Measurements from ENCODE around the gene LARGE2. TPM values are rescaled to one million over a fixed set of nuclear protein-coding genes. Genes with fewer than 3 reads are reported as not detected.

The LARGE2 gene
- total and polyA plus RNA-seq, 10 of the 15 experiments (the other 5 are each of a cell fraction or from before 2014, with no cell fraction given): 0.03 to 0.41 (median 0.19) TPM; not detected in 6

GRCh38 chr11:45930031-45930794 lies 7.8 kb downstream of the LARGE2 start (continued):
- TF ChIP-seq NFYA (IDR thresholded peaks at IDR 0.05; ENCODE audit: borderline replicate concordance, low read depth, low read length) (no peak), SREBF1 (IDR thresholded peaks at IDR 0.05; ENCODE audit: low read length) (peak; percentile 72), MXI1 (IDR thresholded peaks at IDR 0.05; ENCODE audit: low read depth, low read length) (peak; percentile 95), MTA2 (IDR thresholded peaks at IDR 0.05; ENCODE audit: low read depth) (peak; percentile 58), POLR2A (IDR thresholded peaks at IDR 0.05; ENCODE audit: low read depth, low read length) (peak; percentile 29; the same call in 1 of the 2 replicates), POU2F2 (IDR thresholded peaks at IDR 0.05; ENCODE audit: borderline replicate concordance, low read depth, low read length) (peak; percentile 68; the same call in 1 of the 3 replicates), SIN3A (IDR thresholded peaks at IDR 0.05; ENCODE audit: low read depth, low read length) (peak; percentile 91), ZNF384 (IDR thresholded peaks at IDR 0.05; ENCODE audit: borderline replicate concordance, low read depth, low read length) (peak; percentile 52; the same call in 1 of the 2 replicates), RFX5 (IDR thresholded peaks at IDR 0.05; ENCODE audit: low read depth, low read length) (no peak), TCF3 (IDR thresholded peaks at IDR 0.05; ENCODE audit: borderline replicate concordance, insufficient read depth, low read depth, low read length) (peak; percentile 99), EP300 (IDR thresholded peaks at IDR 0.05; ENCODE audit: borderline replicate concordance in 1 of 2, control insufficient read depth in 1 of 2, low read depth in 2 of 2, low read length in 2 of 2) (peak; percentile 63 to 81), E4F1 (IDR thresholded peaks at IDR 0.05; ENCODE audit: borderline replicate concordance, partially characterized antibody) (no peak), CTCF (IDR thresholded peaks at IDR 0.05 in 2 of 3, conservative IDR thresholded peaks at IDR 0.05 in 1 of 3; ENCODE audit: control insufficient read depth in 2 of 3, extremely low read depth in 1 of 3, insufficient read depth in 1 of 3, low read depth in 3 of 3, low read length in 3 of 3) (no peak; a peak in 1 of 6 replicates), HSF1 (IDR thresholded peaks at IDR 0.05; ENCODE audit: low read depth, low read length) (no peak), KLF5 (IDR thresholded peaks at IDR 0.05; ENCODE audit: partially characterized antibody) (no peak), SUZ12 (IDR thresholded peaks at IDR 0.05; ENCODE audit: unreplicated experiment) (no peak), SKIL (IDR thresholded peaks at IDR 0.05; ENCODE audit: low read depth, poor library complexity, severe bottlenecking) (peak; percentile 50), IRF3 (IDR thresholded peaks at IDR 0.05) (no peak), MAX (IDR thresholded peaks at IDR 0.05; ENCODE audit: low read depth, low read length) (peak; percentile 91)

Data from GM12878 (cell line).